GM18909 (cell line): ENCODE data around the gene SYNJ2.

Source experiments
- ATAC-seq: cut with Tn5 transposase; IDR thresholded peaks from one replicate; pipeline ENCODE4 v1.9.1; 2021; ENCODE audit warnings: mild to moderate bottlenecking; ENCODE audit not compliant: unreplicated experiment, poor library complexity

The SYNJ2 gene

DNA sequence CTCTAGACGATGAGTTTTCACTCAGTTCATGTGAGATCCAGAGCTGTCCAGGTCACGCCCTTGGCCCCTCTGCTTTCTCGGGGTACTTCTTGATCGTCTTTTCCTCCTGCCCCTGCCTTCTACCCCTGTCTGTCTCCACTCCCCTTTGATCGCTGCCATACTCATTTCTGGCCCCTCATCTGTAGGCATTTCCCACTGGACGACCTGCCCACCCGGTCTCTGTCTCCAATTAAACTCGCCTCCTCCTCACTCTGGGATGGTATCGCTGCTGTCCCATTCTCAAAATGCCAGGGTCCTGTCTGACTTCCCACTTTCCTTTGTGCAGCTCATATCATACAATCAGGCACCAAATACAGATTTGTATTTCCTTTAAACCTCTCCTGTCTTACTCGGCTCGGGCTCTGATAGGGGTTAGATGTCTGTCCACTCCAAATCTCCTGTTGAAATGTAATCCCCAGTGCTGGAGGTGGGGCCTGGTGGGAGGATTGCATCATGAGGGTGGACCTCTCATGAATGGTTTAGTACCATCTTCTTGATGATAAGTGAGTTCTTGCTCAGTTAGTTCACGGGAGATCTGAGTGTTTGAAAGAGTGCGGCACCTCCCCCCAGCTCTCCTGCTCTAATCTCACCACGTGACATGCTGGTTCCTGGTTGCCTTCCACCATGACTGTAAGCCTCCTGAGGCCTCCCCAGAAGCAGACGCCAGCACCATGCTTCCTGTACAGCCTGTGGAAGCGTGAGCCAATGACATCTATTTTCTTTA is 3.5 kb upstream of the SYNJ2 start:
- no peak for ATAC-seq

DNA sequence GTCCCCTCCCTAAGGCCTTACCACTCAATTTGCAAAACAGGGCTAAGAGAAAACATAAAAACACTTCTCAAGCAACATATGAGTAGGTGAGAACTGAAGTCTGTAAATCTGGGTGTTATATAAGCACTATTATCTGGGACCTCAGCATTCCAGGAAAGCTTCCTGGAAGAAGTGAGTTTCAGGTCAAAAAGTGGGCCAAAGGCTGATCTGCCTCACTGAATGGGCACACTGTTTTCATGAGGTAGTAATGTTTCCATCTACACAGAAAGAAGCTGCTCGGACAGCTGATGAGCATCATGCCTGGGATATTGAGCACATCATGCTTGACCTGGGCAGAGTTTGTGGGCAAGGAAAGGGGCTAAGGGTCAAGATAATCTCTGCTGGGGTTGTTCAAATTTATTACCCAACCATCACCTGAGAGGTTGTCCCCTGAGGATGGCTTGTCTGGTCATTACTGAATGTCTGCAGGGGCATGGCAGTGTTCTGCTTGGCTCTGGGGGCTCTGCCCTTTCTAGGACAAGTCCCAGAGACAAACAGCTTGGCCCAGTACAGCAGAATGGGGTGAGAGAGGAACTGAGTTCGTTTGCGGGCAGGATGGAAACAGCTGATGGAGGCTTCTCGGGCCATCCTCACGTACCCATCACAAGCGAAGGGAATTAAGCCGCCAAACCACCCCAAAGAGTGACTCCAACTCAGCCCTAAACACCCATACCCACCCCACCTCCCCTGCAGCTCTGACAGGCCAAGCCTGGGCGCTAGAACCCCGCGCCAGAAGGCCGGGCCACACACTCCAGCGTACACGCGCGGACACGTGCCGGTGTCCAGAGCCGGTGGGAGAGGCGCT is 1.2 kb upstream of the SYNJ2 start:
- ATAC-seq, result peak; percentile 6

DNA sequence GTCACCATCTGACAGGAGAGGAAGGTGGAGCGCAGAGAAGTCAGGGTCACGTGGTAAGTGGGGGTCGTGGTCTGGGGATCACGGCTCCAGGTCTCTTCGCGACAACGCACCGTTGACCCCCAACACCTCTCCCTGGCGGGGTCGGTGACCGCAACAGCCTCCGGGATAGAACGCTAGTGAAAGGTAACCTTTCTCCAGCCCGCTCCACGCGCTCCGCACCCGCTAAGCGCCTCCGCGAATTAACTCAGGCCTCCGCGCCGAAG is 600 bp upstream of the SYNJ2 start:
- ATAC-seq, result peak; percentile 36

DNA sequence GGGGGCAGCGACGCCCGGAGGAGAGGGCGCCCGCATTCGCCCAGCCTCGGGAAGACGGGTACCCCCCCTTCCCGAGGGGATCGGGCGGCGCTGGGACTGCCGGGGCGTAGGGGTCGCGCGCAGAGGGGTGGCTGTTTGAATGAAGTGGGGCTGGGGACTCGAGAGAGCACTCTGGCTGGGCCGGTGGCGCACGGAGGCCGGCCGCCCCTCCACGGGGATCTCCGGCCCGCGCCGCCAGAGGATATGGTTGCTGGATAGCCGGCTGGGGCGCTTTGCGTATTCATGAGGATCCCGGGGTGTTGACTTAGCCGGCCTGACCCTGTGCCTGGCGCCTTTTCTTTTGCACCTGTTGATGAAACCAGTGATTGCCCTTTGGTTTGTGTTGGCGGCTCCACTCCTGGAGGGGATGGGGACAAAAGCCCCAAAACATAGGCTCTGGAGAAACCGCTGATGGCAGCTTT is 469 bp downstream of the SYNJ2 start:
- peak; percentile 40 for ATAC-seq

DNA sequence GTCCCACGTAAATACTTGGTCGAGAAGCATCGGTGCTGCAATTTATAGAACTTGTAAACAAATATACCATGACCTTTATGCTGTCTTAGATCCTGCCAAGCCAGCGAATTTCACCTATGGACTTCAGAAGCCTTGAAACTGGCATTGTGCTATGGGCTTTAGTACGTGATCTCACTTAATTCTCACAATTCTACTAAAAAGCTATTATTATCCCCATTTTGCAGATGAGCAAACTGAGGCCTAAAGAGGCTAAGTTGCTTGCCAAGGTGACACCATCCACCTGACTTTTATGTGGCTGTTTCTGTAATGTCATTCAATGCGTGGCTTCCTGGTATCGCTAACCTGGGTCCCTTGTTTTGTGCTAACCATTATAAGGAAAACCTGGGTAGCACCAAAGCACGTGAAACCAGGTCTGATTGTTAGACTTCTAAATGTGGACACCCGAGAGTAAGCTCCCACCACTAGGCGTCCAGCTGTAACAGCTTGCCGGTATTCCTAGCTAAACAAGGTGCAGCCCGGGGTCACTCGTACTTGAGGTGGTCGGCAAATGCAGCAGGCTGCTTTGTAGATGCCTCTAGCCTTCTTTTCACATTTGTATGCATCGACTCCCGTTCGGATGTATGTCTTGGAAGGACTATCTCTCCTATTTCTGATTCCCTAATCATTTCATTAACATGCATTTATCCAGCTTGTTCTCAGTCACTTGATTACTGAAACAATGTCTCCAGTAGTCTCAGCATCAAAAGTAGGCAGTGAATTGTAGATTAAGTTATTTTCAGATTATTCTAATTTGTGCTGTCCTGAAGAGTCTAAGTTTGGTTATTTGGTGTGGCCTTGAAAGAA is 1.1 kb downstream of the SYNJ2 start:
- no peak for ATAC-seq

DNA sequence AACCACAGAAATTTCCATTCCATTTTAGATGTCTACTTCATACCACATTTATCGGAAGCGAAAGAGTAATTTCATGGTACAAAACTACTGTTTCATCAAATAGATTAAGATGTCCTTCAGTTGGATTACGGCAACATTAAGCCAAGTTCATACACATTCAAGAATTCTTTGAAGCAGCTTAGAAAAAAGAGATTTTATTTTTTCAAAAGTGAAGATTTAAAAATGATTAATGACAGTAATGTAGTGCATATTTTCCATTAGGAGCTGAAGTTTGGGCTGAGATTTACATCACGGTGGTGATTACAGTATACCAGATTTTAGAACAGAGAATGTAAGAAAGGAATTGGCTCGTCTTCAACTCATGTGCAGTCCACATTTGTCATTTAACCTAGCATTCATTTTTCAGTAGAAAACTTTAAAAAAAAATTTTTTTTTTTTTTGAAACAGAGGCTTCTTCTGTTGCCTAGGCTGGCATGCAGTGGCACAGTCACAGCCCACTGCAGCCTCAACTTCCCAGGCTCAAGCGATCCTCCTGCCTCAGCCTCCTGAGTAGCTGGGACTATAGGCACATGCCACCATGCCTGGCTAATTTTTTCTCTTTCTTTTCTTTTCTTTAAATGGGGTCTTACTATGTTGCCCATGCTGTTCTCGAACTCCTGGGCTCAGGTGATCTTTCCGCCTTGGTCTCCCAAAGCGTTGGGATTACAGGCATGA is 1.9 kb downstream of the SYNJ2 start:
- ATAC-seq, result no peak

DNA sequence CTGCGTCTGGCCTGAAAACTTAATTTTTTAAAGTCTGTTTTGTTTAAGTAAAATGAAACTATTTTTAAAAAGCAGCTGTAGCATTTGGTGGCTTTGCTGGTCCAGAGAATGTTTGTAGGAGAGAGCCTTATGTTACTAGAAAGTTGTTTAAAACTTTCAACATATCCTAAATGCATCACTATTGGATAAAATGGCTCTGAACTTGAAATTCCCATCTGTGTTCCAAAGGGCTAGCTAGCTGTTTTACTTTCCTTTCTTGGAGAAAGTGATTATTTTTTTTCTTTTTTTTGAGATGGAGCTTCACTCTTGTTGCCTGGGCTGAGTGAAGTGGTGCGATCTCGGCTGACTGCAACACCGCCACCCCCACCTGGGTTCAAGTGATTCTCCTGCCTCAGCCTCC is 2.5 kb downstream of the SYNJ2 start:
- no peak for ATAC-seq

DNA sequence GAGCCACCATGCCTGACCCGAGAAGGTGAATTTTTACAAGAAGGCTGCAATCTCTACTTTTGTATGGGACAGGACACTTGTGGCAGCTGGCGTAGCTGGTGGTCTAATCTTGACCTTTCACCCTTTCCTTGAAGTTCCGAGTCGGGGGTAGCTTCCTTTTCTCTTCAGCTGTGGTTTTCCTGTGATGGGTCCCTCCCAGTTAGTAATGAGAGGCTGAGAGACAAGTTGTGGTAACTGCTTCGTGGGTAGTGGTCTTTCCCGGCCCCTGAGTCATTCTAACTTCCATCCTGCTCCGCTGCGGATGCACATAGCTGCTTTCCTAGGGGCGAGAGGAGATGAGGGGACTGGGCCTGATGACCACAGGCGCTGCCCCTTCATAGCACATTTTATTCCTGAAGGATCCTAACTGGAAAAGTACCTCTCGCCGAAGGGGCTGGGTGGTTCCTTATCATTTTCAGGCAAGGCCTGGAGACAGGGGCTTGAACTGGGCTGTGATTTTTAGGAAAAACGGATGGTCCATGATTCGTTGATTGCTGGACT is 3.1 kb downstream of the SYNJ2 start:
- no peak for ATAC-seq

DNA sequence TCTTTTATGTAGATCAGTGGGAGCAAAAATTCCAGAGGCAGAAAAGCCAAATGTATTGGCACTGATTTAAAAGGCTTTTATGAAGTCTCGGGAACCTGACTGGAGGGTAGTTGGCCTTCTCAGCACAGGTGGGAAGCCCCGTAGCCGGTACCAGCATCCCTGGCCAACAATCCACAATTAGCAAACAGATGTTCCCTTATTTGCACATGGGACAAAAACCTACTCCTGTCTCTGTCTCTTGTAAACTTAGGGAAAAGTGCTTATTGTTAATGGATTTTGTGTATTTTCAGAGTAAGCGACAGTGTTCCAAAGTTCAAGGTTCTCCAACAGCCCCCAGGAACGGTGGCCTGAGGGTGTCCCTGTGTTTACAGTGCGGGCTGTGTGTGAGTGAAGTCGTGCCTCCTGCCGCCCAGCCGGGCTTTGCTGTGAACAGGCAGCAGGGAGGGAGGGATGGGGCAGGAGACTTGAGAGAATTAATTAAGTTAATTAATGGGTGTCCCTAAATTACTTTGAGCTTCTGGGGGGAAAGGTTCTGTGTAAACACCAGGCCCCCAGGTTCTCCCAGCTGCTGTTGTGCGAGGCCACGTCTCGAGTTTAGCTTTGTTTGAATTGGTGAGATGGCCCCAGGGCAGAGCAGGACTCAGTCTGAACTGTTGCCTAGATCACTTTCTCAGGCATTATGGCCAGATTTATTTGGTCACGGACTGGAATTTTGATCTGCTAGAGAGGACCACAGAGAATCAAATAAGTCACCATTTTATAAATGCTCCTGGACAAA is 3.9 kb downstream of the SYNJ2 start:
- no peak for ATAC-seq

DNA sequence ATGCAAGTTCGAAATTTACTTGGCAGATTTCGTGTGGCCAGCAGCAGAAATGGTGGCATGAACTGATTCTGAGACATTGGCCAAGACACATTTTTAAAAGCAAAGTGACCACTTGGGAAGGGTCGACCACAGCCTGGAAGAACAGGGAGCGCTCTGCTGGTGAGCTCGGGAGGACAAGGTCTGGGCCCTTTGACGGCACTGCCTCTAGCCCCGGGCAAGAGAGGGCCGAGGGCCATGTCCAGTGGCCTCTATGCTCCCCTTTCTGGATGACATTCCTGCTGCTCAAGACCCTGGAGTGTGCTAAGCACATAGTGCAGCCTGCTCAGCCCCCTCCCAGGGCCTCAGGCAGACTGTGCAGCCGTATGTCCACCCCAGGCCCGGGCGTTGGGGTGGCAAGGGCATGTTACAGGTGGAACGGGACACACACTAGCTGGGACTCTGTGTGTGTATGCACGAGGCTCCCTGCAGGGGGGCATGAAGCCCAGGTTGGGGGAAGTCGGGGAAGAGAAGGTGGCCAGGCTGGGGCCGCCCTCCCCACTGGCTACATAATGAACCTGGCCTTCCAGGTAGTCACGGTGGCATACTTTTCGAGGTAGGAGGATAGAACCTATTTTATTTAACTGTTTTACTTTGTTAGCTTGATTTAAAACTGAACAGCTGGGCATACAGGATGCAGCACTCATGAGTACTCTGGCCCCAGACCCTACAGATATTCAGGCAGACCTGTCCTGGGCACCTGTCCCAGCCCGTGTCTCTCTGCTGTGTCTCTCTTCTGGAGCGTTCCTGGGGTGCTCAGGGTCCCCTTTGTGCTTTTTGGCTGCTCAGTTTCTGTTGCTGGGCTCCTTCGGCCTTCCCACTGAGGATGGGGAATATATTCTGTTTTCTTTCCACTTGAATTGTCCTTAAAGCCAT is 6.4 kb downstream of the SYNJ2 start:
- no peak for ATAC-seq

DNA sequence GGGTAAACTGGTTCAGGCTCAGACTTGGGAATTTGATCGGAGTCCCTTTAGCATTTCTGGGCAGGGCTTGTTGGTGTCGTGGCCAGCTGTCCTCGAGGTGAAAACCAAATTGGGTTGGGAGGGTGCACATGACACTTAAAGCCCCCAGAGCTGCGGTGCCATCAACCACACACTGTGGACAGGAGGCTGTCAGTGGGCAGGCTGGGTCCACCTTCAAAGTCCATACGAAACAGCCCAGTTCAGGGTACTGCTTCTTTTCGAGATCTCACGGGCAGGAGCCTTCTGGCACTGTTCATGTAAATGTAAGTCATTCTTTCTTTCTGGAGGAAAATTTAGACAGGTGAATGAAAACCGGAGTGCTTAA is 7.0 kb downstream of the SYNJ2 start:
- ATAC-seq, result no peak

DNA sequence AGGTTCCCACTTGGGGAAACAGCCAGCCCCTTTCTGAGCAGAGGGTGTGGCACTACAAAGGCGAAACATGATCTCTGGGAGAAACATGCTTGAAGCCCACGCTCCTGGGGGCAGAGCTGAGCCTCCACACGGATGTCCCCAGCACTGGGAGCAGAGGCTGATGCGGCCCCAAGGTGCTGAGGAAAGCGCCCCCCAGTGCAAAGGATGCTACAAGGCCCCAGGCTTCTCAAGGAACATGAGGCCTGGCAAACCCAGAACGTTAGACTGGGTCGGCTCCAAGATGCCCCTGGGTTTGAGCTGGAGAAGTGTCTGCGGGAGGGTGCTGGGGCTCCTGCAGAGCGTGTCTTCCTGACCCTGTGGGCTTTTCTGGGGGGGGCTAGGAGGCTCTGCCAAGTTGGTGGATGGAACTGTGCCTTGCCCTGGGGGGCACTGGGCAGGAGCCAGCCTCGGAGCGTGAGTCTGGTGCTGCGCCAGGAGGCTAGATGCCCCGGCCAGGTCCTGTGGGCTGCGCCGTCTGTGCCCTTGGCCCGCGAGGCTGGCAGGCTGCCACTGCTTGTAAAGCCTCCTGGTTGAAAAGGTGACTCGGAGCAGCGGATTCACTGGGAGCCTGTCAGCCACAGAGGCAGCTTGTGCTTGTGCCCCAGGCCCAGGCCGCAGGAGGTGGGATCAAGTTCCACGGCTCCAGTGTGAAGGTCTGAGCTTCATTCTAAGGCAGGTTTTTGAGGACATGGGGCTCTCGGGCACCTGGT is 8.1 kb downstream of the SYNJ2 start:
- ATAC-seq, result no peak

DNA sequence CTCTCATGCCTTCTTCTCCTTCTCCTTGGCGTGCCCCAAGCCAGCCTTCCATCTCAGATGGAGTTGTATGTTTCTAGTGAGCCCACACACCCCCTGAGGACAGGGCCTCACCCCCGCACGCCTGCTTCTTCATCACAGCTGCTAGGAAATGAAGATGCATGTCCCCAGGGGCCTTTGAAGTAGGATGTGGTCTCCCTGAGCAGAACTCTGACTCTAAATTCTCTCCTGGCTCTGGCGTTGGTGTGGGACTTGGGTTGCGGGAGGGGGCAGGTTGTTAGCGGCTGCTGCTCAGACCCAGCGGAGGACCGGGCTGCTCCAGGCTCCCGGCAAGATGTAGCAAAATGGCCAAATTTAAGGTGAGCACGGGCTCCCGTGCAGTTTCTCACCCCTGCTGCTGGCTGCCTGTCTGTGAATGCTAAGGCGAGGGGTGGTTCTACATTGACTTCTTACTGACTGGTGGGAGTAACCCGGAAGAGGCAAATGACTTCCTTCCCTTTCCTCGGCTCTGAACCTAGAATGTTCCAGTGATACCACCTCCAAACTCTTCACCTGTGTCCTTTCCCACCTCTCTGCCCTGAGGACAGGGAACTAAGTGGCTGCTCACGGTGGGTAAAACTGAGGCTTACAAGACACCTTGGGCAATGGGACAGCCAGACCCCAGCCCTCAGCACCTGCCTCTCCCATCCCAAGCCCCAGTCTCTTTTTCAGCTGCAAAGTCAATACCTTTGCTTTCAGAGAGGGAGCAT is 8.8 kb downstream of the SYNJ2 start:
- peak; percentile 73 for ATAC-seq

DNA sequence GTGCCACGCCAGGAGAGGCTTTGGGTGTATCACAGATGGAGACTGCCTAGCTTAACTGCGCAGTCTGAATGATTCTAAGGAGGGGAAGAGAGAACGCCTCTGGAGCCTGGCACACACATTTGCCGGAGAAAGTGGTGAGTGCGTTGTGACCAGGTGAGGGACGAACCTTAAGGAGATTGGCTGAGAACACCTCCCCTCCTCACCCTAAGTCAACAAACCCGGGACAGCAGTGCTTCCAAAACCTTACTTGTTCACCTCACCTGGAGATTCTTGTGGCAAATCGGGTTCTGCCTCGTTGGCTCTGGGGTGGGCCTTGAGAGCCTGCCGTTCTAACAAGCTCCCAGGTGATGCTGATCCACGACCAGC is 9.4 kb downstream of the SYNJ2 start:
- ATAC-seq, result no peak

DNA sequence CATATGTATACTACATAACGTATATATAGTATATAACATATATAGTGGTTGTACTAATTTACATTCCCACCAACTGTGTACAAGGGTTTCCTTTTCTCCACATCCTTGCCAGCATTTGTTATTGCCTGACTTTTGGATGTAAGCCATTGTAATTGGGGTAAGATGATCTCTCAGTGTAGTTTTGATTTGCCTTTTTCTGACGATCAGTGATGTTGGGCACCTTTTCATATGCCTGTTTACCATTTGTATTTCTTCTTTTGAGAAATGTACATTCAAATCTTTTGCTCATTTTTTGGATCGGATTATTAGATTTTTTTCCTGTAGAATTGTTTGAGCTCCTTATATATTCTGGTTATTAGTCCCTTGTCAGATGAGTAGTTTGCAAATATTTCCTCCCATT is 11.4 kb downstream of the SYNJ2 start:
- ATAC-seq, result no peak

DNA sequence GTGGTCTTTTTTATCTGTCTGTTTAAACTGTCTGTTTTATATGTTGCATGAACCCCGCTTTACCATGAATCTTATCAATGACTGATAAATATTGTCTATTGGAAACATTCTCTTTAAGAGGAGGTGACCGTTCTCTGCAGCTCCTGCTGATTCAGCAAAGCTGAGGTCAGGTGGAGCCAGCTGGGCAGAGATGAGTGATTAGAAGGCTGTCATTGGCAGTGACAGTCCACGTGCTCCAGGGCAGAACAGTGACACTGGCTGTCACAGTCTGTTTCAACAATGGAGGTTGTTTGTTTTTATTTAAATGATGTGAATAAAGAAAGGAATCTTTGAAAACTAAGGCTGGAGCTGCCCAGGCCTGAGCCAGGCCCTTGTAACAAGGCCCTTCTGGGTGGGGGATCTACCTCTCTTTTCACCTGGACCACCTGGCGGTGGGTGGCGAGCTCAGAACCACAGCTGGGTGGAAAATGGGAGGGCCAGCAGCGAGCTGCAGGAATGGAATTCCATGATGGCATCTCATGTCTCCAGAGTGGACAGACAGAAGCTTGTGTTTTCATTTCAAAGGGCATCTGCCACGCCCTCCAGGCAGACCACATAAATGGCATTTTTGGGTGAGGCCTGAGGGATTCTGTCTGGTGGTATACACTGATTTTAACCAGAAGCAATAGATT is 12.6 kb downstream of the SYNJ2 start:
- ATAC-seq, result no peak

DNA sequence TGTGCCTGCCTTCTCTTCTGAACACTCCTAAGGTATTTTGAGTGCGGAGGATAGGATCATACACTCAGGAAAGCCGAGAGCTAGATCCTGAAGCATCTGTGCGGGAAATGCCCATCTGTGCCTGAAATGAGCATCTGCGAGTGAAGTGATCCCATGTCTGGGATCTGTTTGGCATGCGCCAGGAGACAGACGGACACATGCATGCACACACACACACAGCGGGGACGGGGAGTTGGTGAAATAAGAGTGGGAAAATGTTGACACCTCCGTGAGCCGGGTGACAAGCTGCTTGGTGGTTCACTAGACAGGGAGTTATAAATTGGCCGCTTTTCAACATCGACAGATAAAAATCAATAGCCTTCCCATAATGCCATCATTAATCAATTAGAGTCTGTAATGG is 13.8 kb downstream of the SYNJ2 start:
- ATAC-seq, result no peak
